GM19438 (cell line): Measurements from ENCODE around the gene PARP9.
A peak's percentile ranks its signal among the peaks of the same experiment; 100 is the strongest.
"Not testable (repeated sequence)": the region's sequence is repeated elsewhere in the genome, so short reads cannot be mapped to it uniquely, and the experiment has no call there.

Experiments
- ATAC-seq: cut with Tn5 transposase; IDR thresholded peaks from one replicate; pipeline ENCODE4 v1.9.1; 2021; ENCODE audit warnings: low read depth; ENCODE audit not compliant: unreplicated experiment

Gene PARP9

GRCh38 chr3:122530164-122530563 is 33.9 kb downstream of the PARP9 start:
- no peak for ATAC-seq

- ATAC-seq: no peak
Observed at GRCh38 chr3:122523317-122523716, 40.8 kb downstream of the PARP9 start.

- ATAC-seq: no peak
Observed at GRCh38 chr3:122520861-122521260, 43.2 kb downstream of the PARP9 start.

- no peak for ATAC-seq
Observed at GRCh38 chr3:122519693-122520092, 44.4 kb downstream of the PARP9 start.

GRCh38 chr3:122516846-122517360 is 47.2 kb downstream of the PARP9 start:
- no peak for ATAC-seq

- ATAC-seq: no peak
Observed at GRCh38 chr3:122515870-122516269, 48.2 kb downstream of the PARP9 start.

- ATAC-seq: no peak
Observed at GRCh38 chr3:122515020-122515468, 49.1 kb downstream of the PARP9 start.

GRCh38 chr3:122514123-122515019 is 49.7 kb downstream of the PARP9 start, which contains the start of gene KPNA1:
KPNA1 (minus strand) TSS chr3:122514939; CDS start chr3:122496565, 18,374 bp downstream.
- peak; percentile 89 for ATAC-seq

GRCh38 chr3:122513386-122514122 is 50.5 kb downstream of the PARP9 start:
- no peak for ATAC-seq

GRCh38 chr3:122512284-122512683 is 51.8 kb downstream of the PARP9 start:
- ATAC-seq: no peak

- ATAC-seq: no peak
Observed at GRCh38 chr3:122510878-122511535, 53.1 kb downstream of the PARP9 start.

GRCh38 chr3:122508944-122509343 is 55.2 kb downstream of the PARP9 start:
- ATAC-seq: not testable (repeated sequence)

GRCh38 chr3:122508135-122508914 is 55.8 kb downstream of the PARP9 start:
- no peak for ATAC-seq

GRCh38 chr3:122506450-122506849 is 57.6 kb downstream of the PARP9 start:
- ATAC-seq: no peak

GRCh38 chr3:122505676-122506075 is 58.4 kb downstream of the PARP9 start:
- no peak for ATAC-seq

GRCh38 chr3:122502941-122503340 is 61.2 kb downstream of the PARP9 start:
- no peak for ATAC-seq

- no peak for ATAC-seq
Observed at GRCh38 chr3:122502139-122502538, 62.0 kb downstream of the PARP9 start.

- ATAC-seq: not testable (repeated sequence)
Observed at GRCh38 chr3:122500964-122501363, 63.1 kb downstream of the PARP9 start.

GRCh38 chr3:122498152-122498551 is 65.9 kb downstream of the PARP9 start:
- ATAC-seq: no peak

- ATAC-seq: peak; percentile 65
Observed at GRCh38 chr3:122497425-122497824, 66.7 kb downstream of the PARP9 start.
